GM19397 (cell line): ENCODE measurements around the gene PROX2.

Source experiments
- ATAC-seq: cut with Tn5 transposase; IDR thresholded peaks from one replicate; pipeline ENCODE4 v1.9.1; 2021; ENCODE audit warnings: mild to moderate bottlenecking, moderate library complexity; ENCODE audit not compliant: unreplicated experiment

The PROX2 gene

GRCh38 chr14:74875941-74876913, at the start of gene PROX2:
Gene PROX2 (minus strand): TSS chr14:74876145. CDS start chr14:74863834, 12,311 bp downstream.
- ATAC-seq: no peak

- ATAC-seq: no peak
Observed at GRCh38 chr14:74924061-74924460, 48.1 kb upstream of the PROX2 start.

- peak; percentile 76 for ATAC-seq
Observed at GRCh38 chr14:74922752-74923401, 46.9 kb upstream of the PROX2 start, which contains the start of gene RPS6KL1. Gene RPS6KL1 (minus strand): TSS chr14:74923260. CDS start chr14:74921541, 1,719 bp downstream.

GRCh38 chr14:74921987-74922751, 46.2 kb upstream of the PROX2 start:
- no peak for ATAC-seq

- no peak for ATAC-seq
Observed at GRCh38 chr14:74921053-74921620, 45.2 kb upstream of the PROX2 start.

- ATAC-seq: no peak
Observed at GRCh38 chr14:74920281-74920680, 44.3 kb upstream of the PROX2 start.

GRCh38 chr14:74919421-74920165, 43.6 kb upstream of the PROX2 start:
- ATAC-seq: no peak

- no peak for ATAC-seq
Observed at GRCh38 chr14:74918380-74918779, 42.4 kb upstream of the PROX2 start.

- ATAC-seq: no peak
Observed at GRCh38 chr14:74917646-74918081, 41.7 kb upstream of the PROX2 start.

GRCh38 chr14:74917178-74917543, 41.2 kb upstream of the PROX2 start:
- ATAC-seq: no peak

- ATAC-seq: no peak
Observed at GRCh38 chr14:74915826-74916225, 39.9 kb upstream of the PROX2 start.

GRCh38 chr14:74915426-74915825, 39.5 kb upstream of the PROX2 start:
- ATAC-seq: no peak

- no peak for ATAC-seq
Observed at GRCh38 chr14:74913986-74914573, 38.1 kb upstream of the PROX2 start.

- no peak for ATAC-seq
Observed at GRCh38 chr14:74913393-74913910, 37.5 kb upstream of the PROX2 start.

- ATAC-seq: no peak
Observed at GRCh38 chr14:74912801-74913200, 36.9 kb upstream of the PROX2 start.

- ATAC-seq: no peak
Observed at GRCh38 chr14:74912111-74912510, 36.2 kb upstream of the PROX2 start.

- ATAC-seq: no peak
Observed at GRCh38 chr14:74911704-74912103, 35.8 kb upstream of the PROX2 start.

- ATAC-seq: no peak
Observed at GRCh38 chr14:74911221-74911620, 35.3 kb upstream of the PROX2 start.

- no peak for ATAC-seq
Observed at GRCh38 chr14:74910556-74910955, 34.6 kb upstream of the PROX2 start.
